HG03097 (cell line): ENCODE results near the gene SPATA2L.
"Not testable (repeated sequence)": the region's sequence is repeated elsewhere in the genome, so short reads cannot be mapped to it uniquely, and the experiment has no call there.

Experiments used
- ATAC-seq: cut with Tn5 transposase; IDR thresholded peaks from one replicate; pipeline ENCODE4 v1.9.1; 2021; ENCODE audit not compliant: unreplicated experiment, low FRiP score

The SPATA2L gene

GRCh38 chr16:89691231-89691985 is 10.1 kb downstream of the SPATA2L start:
- no peak for ATAC-seq

DNA sequence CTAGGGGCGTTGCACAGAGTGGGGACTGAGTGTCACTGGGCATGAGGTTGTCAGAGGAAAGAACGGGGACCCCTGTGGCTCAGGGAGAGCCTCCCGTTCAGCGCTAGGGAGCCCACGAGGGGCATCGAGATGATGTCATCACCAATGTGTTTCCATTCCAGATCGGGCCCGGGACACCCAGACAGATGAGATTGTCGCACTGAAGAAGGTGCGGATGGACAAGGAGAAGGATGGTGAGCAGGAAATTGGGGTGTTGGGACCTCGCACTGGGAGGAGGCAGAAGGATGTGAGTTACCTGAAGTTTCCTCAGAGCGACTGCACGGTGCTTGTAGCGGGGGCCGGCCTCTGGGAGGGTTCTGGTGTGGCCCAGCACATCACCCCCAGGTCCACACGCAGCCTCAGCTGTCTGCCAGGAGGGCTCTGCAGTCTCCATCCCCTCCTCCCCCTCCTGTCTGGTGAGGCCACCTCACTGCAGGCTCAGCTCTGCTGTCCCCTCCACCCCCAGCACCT is 11.1 kb downstream of the SPATA2L start:
- ATAC-seq, result no peak

- not testable (repeated sequence) for ATAC-seq
These were observed 11.9 kb downstream of the SPATA2L start for GRCh38 chr16:89689621-89690020.

- no peak for ATAC-seq
These were observed 12.4 kb downstream of the SPATA2L start for GRCh38 chr16:89689142-89689541.

- no peak for ATAC-seq
These were observed 13.1 kb downstream of the SPATA2L start for GRCh38 chr16:89688395-89688794.

GRCh38 chr16:89687092-89687940 is 14.2 kb downstream of the SPATA2L start:
- peak; percentile 36 for ATAC-seq

DNA sequence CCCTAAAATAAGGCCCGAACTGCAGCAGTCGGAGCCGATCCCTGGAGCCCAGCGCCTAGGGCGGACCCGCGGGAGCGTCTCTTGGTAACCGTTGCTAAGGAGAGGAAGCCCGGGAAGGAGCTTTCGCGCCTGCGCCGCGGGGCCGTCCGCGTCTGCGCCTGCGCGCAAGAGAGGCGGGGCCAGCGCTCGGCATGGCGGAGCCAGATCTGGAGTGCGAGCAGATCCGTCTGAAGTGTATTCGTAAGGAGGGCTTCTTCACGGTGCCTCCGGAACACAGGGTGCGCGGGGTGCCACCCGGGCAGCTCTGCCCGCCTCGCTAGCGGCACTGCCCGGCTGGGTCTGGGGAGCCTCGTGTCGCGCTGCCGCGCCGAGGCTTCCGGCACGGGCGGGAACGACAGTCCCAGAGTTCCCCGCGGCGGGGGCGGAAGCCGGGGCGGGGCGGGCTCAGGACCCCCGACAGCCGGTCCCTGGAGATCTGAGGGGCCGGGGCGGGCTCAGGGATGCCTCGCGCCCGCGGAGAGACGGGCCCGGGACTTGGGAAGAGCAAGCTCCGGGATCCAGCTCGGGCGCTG is 14.9 kb downstream of the SPATA2L start, which contains the start of gene CDK10:
TSS of gene CDK10 (plus strand) at position 170 of the 572 bp plus-strand sequence. CDS start at position 192, 22 bp downstream.
- peak; percentile 68 for ATAC-seq

DNA sequence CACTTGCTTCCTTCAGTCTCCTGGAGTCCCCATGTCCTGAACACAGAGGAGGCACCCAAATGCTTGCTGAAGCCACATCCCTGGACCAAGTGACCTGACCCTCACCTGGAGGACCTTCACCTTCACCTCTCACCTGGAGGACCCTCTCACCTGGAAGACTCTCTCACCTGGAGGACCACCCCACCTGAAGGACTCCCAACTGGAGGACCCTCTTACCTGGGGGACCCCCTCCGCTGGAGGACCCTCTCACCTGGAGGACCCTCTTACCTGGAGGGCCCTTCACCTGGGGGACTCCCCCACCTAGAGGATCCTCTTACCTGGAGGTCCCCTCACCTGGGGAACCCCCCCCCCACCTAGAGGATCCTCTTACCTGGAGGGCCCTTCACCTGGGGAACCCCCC is 15.6 kb downstream of the SPATA2L start:
- ATAC-seq, result no peak

- ATAC-seq, result no peak
These were observed 23.2 kb downstream of the SPATA2L start for GRCh38 chr16:89678258-89678657.

- ATAC-seq, result no peak
These were observed 29.1 kb downstream of the SPATA2L start for GRCh38 chr16:89672177-89672941.

DNA sequence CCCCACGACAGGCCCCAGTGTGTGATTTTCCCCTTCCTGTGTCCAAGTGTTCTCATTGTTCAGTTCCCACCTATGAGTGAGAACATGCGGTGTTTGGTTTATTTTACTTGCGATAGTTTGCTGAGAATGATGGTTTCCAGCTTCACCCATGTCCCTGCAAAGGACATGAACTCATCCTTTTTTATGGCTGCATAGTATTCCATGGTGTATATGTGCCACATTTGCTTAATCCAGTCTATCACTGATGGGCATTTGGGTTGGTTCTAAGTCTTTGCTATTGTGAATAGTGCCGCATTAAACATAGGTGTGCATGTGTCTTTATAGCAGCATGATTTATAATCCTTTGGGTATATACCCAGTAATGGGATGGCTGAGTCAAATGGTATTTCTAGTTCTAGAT is 29.9 kb downstream of the SPATA2L start:
- ATAC-seq, result not testable (repeated sequence)

DNA sequence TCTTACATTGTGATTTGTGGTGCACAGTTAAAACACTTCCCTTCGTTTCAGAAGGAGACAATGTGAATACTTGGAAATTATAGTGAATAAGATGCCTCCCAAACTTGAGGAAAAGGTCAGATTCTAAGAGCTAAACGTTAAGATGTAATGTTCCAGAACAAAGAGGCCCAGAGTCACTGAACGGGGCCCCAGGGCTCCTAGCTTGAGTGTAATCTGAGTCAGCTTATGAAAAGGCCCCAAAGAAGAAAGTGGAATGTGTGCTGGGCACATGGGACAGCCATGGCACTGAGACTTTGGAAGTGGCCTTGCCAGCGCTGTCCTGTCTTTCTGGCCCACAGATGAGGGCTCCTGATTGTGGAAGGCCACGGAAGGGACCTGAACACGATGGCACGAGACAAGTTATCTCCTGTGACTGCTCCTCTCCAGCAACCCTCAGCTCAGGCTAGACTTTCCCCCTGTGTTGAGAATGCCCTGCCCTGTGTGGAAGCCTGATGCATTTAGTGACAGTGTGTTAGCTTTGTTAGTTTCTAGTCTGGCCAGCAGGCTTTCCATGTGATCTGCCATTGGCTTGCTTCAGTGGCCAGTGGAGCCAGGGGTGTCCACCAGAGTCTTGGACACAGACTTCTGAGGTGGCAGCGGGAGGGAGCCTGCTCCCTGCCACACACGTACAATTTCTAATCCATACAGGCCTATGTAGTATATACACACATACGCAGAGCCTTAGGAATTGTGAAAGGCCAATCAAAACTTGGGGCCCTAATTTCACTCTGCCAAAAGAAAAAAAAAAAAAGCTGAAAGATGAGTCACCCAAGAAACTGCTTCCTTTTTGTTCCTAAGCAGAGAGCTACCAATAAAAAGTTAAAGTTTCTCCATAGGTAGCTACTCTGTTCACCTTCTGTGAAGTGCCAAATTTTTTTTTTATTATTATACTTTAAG is 30.7 kb downstream of the SPATA2L start:
- ATAC-seq, result no peak

DNA sequence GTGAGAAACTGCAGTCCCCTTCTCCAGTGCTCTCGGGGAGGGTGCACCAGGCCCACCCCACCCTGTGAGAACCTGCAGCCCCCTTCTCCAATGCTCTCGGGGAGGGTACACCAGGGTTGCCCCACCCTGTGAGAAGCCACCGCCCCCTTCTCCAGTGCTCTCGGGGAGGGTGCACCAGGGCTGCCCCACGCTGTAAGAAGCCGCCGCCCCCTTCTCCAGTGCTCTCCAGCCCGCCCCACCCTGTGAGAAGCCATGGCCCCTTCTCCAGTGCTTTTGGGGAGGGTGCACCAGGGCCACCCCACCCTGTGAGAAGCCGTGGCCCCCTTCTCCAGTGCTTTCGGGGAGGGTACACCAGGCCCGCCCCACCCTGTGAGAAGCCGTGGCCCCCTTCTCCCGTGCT is 31.8 kb downstream of the SPATA2L start:
- no peak for ATAC-seq

- no peak for ATAC-seq
These were observed 32.7 kb downstream of the SPATA2L start for GRCh38 chr16:89668790-89669158.

- no peak for ATAC-seq
These were observed 33.9 kb downstream of the SPATA2L start for GRCh38 chr16:89667633-89668032.

- ATAC-seq, result not testable (repeated sequence)
These were observed 34.5 kb downstream of the SPATA2L start for GRCh38 chr16:89667000-89667399.

- not testable (repeated sequence) for ATAC-seq
These were observed 37.3 kb downstream of the SPATA2L start for GRCh38 chr16:89664238-89664637.

DNA sequence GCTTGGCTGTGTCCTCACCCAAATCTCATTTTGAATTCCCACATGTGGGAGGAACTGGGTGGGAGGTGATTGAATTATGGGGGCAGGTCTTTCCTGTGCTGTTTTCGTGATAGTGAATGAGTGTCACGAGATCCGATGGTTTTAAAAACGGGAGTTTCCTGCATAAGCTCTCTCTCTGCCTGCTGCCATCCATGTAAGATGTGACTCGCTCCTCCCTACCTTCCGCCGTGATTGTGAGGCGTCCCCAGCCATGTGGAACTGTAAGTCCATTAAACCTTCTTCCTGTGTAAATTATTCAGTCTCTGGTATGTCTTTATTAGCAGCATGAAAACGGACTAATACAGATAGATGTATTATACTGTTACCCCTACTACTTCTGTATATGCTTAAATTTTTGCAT is 40.3 kb downstream of the SPATA2L start:
- no peak for ATAC-seq

GRCh38 chr16:89660146-89660545 is 41.4 kb downstream of the SPATA2L start:
- no peak for ATAC-seq
